ENCODE results near the gene C2orf15. TPM values are rescaled to one million over a fixed set of nuclear protein-coding genes. Genes with fewer than 3 reads are reported as not detected.

Gene C2orf15
- total and polyA plus RNA-seq, 2 donors: 1.8 to 2.3 TPM

GRCh38 chr2:99156891-99157290 lies 15.4 kb downstream of the C2orf15 start:
- Histone ChIP-seq H3K4me3 (ENCODE audit: low read length in 2 of 2) (no peak overlapping the region), H3K9me3 (ENCODE audit: control insufficient read depth in 2 of 2, insufficient read depth in 1 of 2, low read length in 1 of 2) (no peaks in the 10 kb centered on the region), H3K36me3 (ENCODE audit: control insufficient read depth in 2 of 2, insufficient read depth in 2 of 2, low read length in 1 of 2) (peaks cover 0 to 6% of the 10 kb centered on the region in 2 donors), H3K4me1 (ENCODE audit: control insufficient read depth in 2 of 2, insufficient read depth in 2 of 2, low read length in 2 of 2) (peaks cover 9 to 14% of the 10 kb centered on the region in 2 donors), H3K27me3 (ENCODE audit: control insufficient read depth in 2 of 2, insufficient read depth in 1 of 2, low read length in 1 of 2) (no peaks in the 10 kb centered on the region), H3K27ac (ENCODE audit: low read depth in 1 of 2, low read length in 1 of 2) (no peak overlapping the region)
- DNase-seq (ENCODE audit: low read depth in 6 of 9, low spot score in 9 of 9): no peak
- 92% methylated on average over 1 of the region's 1 CpG for WGBS

- H3K4me1 ChIP-seq (ENCODE audit: control insufficient read depth in 2 of 2, insufficient read depth in 2 of 2, low read length in 2 of 2): peaks cover 9 to 14% of the 10 kb centered on the region in 2 donors
- no peak overlapping the region for H3K4me3 ChIP-seq (ENCODE audit: low read length in 2 of 2)
- H3K36me3 ChIP-seq (ENCODE audit: control insufficient read depth in 2 of 2, insufficient read depth in 2 of 2, low read length in 1 of 2): peaks cover 0 to 8% of the 10 kb centered on the region in 2 donors
- no peak for DNase-seq (ENCODE audit: low read depth in 6 of 9, low spot score in 9 of 9)
- WGBS: 97% methylated on average over 5 of the region's 5 CpGs
- H3K27ac ChIP-seq (ENCODE audit: low read depth in 1 of 2, low read length in 1 of 2): no peak overlapping the region
- no peaks in the 10 kb centered on the region for H3K9me3 ChIP-seq (ENCODE audit: control insufficient read depth in 2 of 2, insufficient read depth in 1 of 2, low read length in 1 of 2)
- no peaks in the 10 kb centered on the region for H3K27me3 ChIP-seq (ENCODE audit: control insufficient read depth in 2 of 2, insufficient read depth in 1 of 2, low read length in 1 of 2)
Measured at GRCh38 chr2:99158599-99158998, 17.1 kb downstream of the C2orf15 start.

GRCh38 chr2:99159594-99159993 lies 18.1 kb downstream of the C2orf15 start:
- H3K27ac ChIP-seq (ENCODE audit: low read depth in 1 of 2, low read length in 1 of 2): no peak overlapping the region
- no peak overlapping the region for H3K4me3 ChIP-seq (ENCODE audit: low read length in 2 of 2)
- H3K9me3 ChIP-seq (ENCODE audit: control insufficient read depth in 2 of 2, insufficient read depth in 1 of 2, low read length in 1 of 2): no peaks in the 10 kb centered on the region
- peaks cover 3 to 8% of the 10 kb centered on the region in 2 donors for H3K36me3 ChIP-seq (ENCODE audit: control insufficient read depth in 2 of 2, insufficient read depth in 2 of 2, low read length in 1 of 2)
- H3K27me3 ChIP-seq (ENCODE audit: control insufficient read depth in 2 of 2, insufficient read depth in 1 of 2, low read length in 1 of 2): no peaks in the 10 kb centered on the region
- DNase-seq (ENCODE audit: low read depth in 6 of 9, low spot score in 9 of 9): no peak
- 97% methylated on average over 4 of the region's 4 CpGs for WGBS
- peaks cover 3 to 5% of the 10 kb centered on the region in 2 donors for H3K4me1 ChIP-seq (ENCODE audit: control insufficient read depth in 2 of 2, insufficient read depth in 2 of 2, low read length in 2 of 2)

- WGBS: 98% methylated on average over 5 of the region's 5 CpGs
- Histone ChIP-seq H3K27ac (ENCODE audit: low read depth in 1 of 2, low read length in 1 of 2) (no peak overlapping the region), H3K9me3 (ENCODE audit: control insufficient read depth in 2 of 2, insufficient read depth in 1 of 2, low read length in 1 of 2) (no peaks in the 10 kb centered on the region), H3K27me3 (ENCODE audit: control insufficient read depth in 2 of 2, insufficient read depth in 1 of 2, low read length in 1 of 2) (no peaks in the 10 kb centered on the region), H3K4me3 (ENCODE audit: low read length in 2 of 2) (no peak overlapping the region), H3K36me3 (ENCODE audit: control insufficient read depth in 2 of 2, insufficient read depth in 2 of 2, low read length in 1 of 2) (peaks cover 17 to 27% of the 10 kb centered on the region in 2 donors), H3K4me1 (ENCODE audit: control insufficient read depth in 2 of 2, insufficient read depth in 2 of 2, low read length in 2 of 2) (no peaks in the 10 kb centered on the region)
- no peak for DNase-seq (ENCODE audit: low read depth in 6 of 9, low spot score in 9 of 9)
Measured at GRCh38 chr2:99166218-99166617, 24.7 kb downstream of the C2orf15 start.

- Histone ChIP-seq H3K27ac (ENCODE audit: low read depth in 1 of 2, low read length in 1 of 2) (no peak overlapping the region), H3K9me3 (ENCODE audit: control insufficient read depth in 2 of 2, insufficient read depth in 1 of 2, low read length in 1 of 2) (no peaks in the 10 kb centered on the region), H3K36me3 (ENCODE audit: control insufficient read depth in 2 of 2, insufficient read depth in 2 of 2, low read length in 1 of 2) (peaks cover 20 to 39% of the 10 kb centered on the region in 2 donors), H3K4me1 (ENCODE audit: control insufficient read depth in 2 of 2, insufficient read depth in 2 of 2, low read length in 2 of 2) (no peaks in the 10 kb centered on the region), H3K4me3 (ENCODE audit: low read length in 2 of 2) (no peak overlapping the region), H3K27me3 (ENCODE audit: control insufficient read depth in 2 of 2, insufficient read depth in 1 of 2, low read length in 1 of 2) (no peaks in the 10 kb centered on the region)
- no peak for DNase-seq (ENCODE audit: low read depth in 6 of 9, low spot score in 9 of 9)
- 93% methylated on average over 1 of the region's 1 CpG for WGBS
Measured at GRCh38 chr2:99169534-99169933, 28.0 kb downstream of the C2orf15 start.

- DNase-seq (ENCODE audit: low read depth in 6 of 9, low spot score in 9 of 9): no peak
- Histone ChIP-seq H3K4me3 (ENCODE audit: low read length in 2 of 2) (no peak overlapping the region), H3K27ac (ENCODE audit: low read depth in 1 of 2, low read length in 1 of 2) (no peak overlapping the region), H3K4me1 (ENCODE audit: control insufficient read depth in 2 of 2, insufficient read depth in 2 of 2, low read length in 2 of 2) (no peaks in the 10 kb centered on the region), H3K36me3 (ENCODE audit: control insufficient read depth in 2 of 2, insufficient read depth in 2 of 2, low read length in 1 of 2) (peaks cover 20 to 37% of the 10 kb centered on the region in 2 donors), H3K9me3 (ENCODE audit: control insufficient read depth in 2 of 2, insufficient read depth in 1 of 2, low read length in 1 of 2) (no peaks in the 10 kb centered on the region), H3K27me3 (ENCODE audit: control insufficient read depth in 2 of 2, insufficient read depth in 1 of 2, low read length in 1 of 2) (no peaks in the 10 kb centered on the region)
- WGBS: 98% methylated on average over 8 of the region's 8 CpGs
Measured at GRCh38 chr2:99171377-99172140, 30.1 kb downstream of the C2orf15 start.

- peaks cover 8 to 20% of the 10 kb centered on the region in 2 donors for H3K4me1 ChIP-seq (ENCODE audit: control insufficient read depth in 2 of 2, insufficient read depth in 2 of 2, low read length in 2 of 2)
Measured at GRCh38 chr2:99180755-99181623, 39.5 kb downstream of the C2orf15 start, which contains the start of the genes MITD1 and MRPL30. Gene MITD1 (minus strand): TSS chr2:99181058. CDS start chr2:99180981, 77 bp downstream. Gene MRPL30 (plus strand): TSS chr2:99181184. CDS start chr2:99186204, 5,020 bp downstream.

GRCh38 chr2:99181624-99182000 lies 40.1 kb downstream of the C2orf15 start:
- peaks cover 8 to 20% of the 10 kb centered on the region in 2 donors for H3K4me1 ChIP-seq (ENCODE audit: control insufficient read depth in 2 of 2, insufficient read depth in 2 of 2, low read length in 2 of 2)
- H3K27ac ChIP-seq (ENCODE audit: low read depth in 1 of 2, low read length in 1 of 2): no peak overlapping the region
- DNase-seq (ENCODE audit: low read depth in 6 of 9, low spot score in 9 of 9): peak in 4 of 9 donors; percentile 2 to 31 (median 16)
- H3K4me3 ChIP-seq (ENCODE audit: low read length in 2 of 2): peak overlapping the region; percentile 85 to 94
- H3K27me3 ChIP-seq (ENCODE audit: control insufficient read depth in 2 of 2, insufficient read depth in 1 of 2, low read length in 1 of 2): no peaks in the 10 kb centered on the region
- H3K36me3 ChIP-seq (ENCODE audit: control insufficient read depth in 2 of 2, insufficient read depth in 2 of 2, low read length in 1 of 2): no peaks in the 10 kb centered on the region
- H3K9me3 ChIP-seq (ENCODE audit: control insufficient read depth in 2 of 2, insufficient read depth in 1 of 2, low read length in 1 of 2): no peaks in the 10 kb centered on the region
- WGBS: 5% methylated on average over 4 of the region's 4 CpGs

More at GRCh38 chr2:99180755-99181623, 39.5 kb downstream of the C2orf15 start, which contains the start of the genes MITD1 and MRPL30:
- DNase-seq (ENCODE audit: low read depth in 6 of 9, low spot score in 9 of 9): peak; percentile 88 to 97 (median 94)
- Histone ChIP-seq H3K27me3 (ENCODE audit: control insufficient read depth in 2 of 2, insufficient read depth in 1 of 2, low read length in 1 of 2) (no peaks in the 10 kb centered on the region), H3K27ac (ENCODE audit: low read depth in 1 of 2, low read length in 1 of 2) (peak within 1 kb of the TSS; percentile 70 to 88), H3K4me3 (ENCODE audit: low read length in 2 of 2) (peak within 1 kb of the TSS; percentile 85 to 94), H3K36me3 (ENCODE audit: control insufficient read depth in 2 of 2, insufficient read depth in 2 of 2, low read length in 1 of 2) (no peaks in the 10 kb centered on the region), H3K9me3 (ENCODE audit: control insufficient read depth in 2 of 2, insufficient read depth in 1 of 2, low read length in 1 of 2) (no peaks in the 10 kb centered on the region)
- under 1% methylated on average over 39 of the region's 39 CpGs for WGBS

GRCh38 chr2:99183025-99183424 lies 41.5 kb downstream of the C2orf15 start:
- 97% methylated on average over 3 of the region's 3 CpGs for WGBS
- Histone ChIP-seq H3K4me3 (ENCODE audit: low read length in 2 of 2) (no peak overlapping the region), H3K4me1 (ENCODE audit: control insufficient read depth in 2 of 2, insufficient read depth in 2 of 2, low read length in 2 of 2) (peaks cover 8 to 20% of the 10 kb centered on the region in 2 donors), H3K27ac (ENCODE audit: low read depth in 1 of 2, low read length in 1 of 2) (no peak overlapping the region), H3K27me3 (ENCODE audit: control insufficient read depth in 2 of 2, insufficient read depth in 1 of 2, low read length in 1 of 2) (no peaks in the 10 kb centered on the region), H3K9me3 (ENCODE audit: control insufficient read depth in 2 of 2, insufficient read depth in 1 of 2, low read length in 1 of 2) (no peaks in the 10 kb centered on the region), H3K36me3 (ENCODE audit: control insufficient read depth in 2 of 2, insufficient read depth in 2 of 2, low read length in 1 of 2) (peaks cover 0 to 11% of the 10 kb centered on the region in 2 donors)
- DNase-seq (ENCODE audit: low read depth in 6 of 9, low spot score in 9 of 9): no peak

Data from thymus (tissue), 11 donors.